ENCODE results near the gene C1QTNF12. TPM values are rescaled to one million over a fixed set of nuclear protein-coding genes. Genes with fewer than 3 reads are reported as not detected.

Gene C1QTNF12
- total and polyA plus RNA-seq, 2 experiments from 2014 or later: 2.1 to 3.1 TPM

- Histone ChIP-seq H3K9me3 (ENCODE audit: low read depth) (no peaks in the 10 kb centered on the region), H3K4me1 (ENCODE audit: insufficient read depth) (no peaks in the 10 kb centered on the region), H3F3A (ENCODE audit: insufficient read depth) (no peaks in the 10 kb centered on the region), H3K4me2 (ENCODE audit: unreplicated experiment) (no peak overlapping the region), H4K20me1 (ENCODE audit: insufficient read depth) (no peaks in the 10 kb centered on the region), H2AFZ (no peak overlapping the region), H3K9ac (no peak overlapping the region), H3K27me3 (replicated peaks; ENCODE audit: insufficient read depth) (no peaks in the 10 kb centered on the region), H3K79me2 (ENCODE audit: insufficient read depth) (no peaks in the 10 kb centered on the region), H3K4me3 (no peak overlapping the region), H3K36me3 (ENCODE audit: low read depth) (peaks cover 5% of the 10 kb centered on the region; the same call in 1 of the 2 replicates), H3K9me2 (ENCODE audit: insufficient read depth) (no peaks in the 10 kb centered on the region), H3K27ac (no peak overlapping the region)
- no peak for DNase-seq
- TF ChIP-seq EZH2phosphoT487 (IDR thresholded peaks at IDR 0.05; ENCODE audit: insufficient read depth, low read depth) (no peak), EZH2 (IDR thresholded peaks at IDR 0.05; ENCODE audit: insufficient read depth, poor library complexity, severe bottlenecking) (no peak)
- in situ Hi-C loops (cut with MboI): no loop called here
- WGBS, 2 experiments (ENCODE audit: low coverage in 1 of 2, low lambda C conversion rate in 2 of 2, missing lambda C conversion rate in 2 of 2): 94 to 96% methylated on average over 39 to 74 of the region's 74 CpGs
Observed at GRCh38 chr1:1216770-1217620, 29.5 kb downstream of the C1QTNF12 start.

DNA sequence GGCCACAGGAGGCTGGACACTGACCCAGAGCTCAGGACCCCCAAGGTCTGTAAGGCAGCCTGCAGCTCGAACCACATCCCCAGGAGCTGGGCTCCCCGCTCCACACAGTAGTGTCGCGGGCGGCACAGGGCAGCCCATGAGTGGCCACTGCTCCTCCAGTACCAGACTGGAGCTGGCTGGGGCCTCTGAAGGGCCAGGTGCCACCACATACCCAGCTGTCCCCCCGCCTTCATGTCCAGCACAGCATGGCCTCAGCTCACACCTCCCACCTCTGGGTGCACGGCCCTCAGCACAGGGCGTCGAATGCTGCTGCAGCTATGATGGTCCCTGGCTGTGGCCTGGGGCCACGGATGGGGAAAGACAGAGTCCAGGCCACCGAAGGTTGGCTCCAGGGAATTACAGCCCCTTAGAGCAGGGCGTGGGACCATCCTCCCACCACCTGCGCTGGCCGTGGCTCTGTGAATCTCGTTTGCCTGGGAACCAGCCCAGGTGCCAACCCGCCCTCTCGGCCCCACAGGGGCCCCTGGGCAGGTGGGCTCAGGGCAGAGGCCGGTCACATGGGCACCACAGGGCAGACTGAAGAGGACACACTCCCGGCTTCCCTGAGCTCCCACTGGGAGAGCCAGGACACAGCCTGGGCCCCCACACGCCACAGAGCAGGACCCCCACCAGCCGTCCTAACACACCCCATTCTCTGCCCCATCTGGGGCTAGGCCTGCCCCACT lies 30.5 kb downstream of the C1QTNF12 start:
- no peaks in the 10 kb centered on the region for H4K20me1 ChIP-seq (ENCODE audit: insufficient read depth)
- H3K36me3 ChIP-seq (ENCODE audit: low read depth): peaks cover 5% of the 10 kb centered on the region; the same call in 1 of the 2 replicates
- 86 to 88% methylated on average over 21 of the region's 21 CpGs for WGBS, 2 experiments (ENCODE audit: low coverage in 1 of 2, low lambda C conversion rate in 2 of 2, missing lambda C conversion rate in 2 of 2)
- in situ Hi-C loops (cut with MboI): no loop called here
- no peak for DNase-seq
- H3K4me3 ChIP-seq: no peak overlapping the region
- no peak overlapping the region for H3K9ac ChIP-seq
- no peak overlapping the region for H3K4me2 ChIP-seq (ENCODE audit: unreplicated experiment)
- no peaks in the 10 kb centered on the region for H3K4me1 ChIP-seq (ENCODE audit: insufficient read depth)
- no peaks in the 10 kb centered on the region for H3F3A ChIP-seq (ENCODE audit: insufficient read depth)
- H3K79me2 ChIP-seq (ENCODE audit: insufficient read depth): no peaks in the 10 kb centered on the region
- no peaks in the 10 kb centered on the region for H3K9me3 ChIP-seq (ENCODE audit: low read depth)
- H3K9me2 ChIP-seq (ENCODE audit: insufficient read depth): no peaks in the 10 kb centered on the region
- TF ChIP-seq EZH2phosphoT487 (IDR thresholded peaks at IDR 0.05; ENCODE audit: insufficient read depth, low read depth) (no peak), EZH2 (IDR thresholded peaks at IDR 0.05; ENCODE audit: insufficient read depth, poor library complexity, severe bottlenecking) (no peak)
- H3K27ac ChIP-seq: no peak overlapping the region
- H3K27me3 ChIP-seq (replicated peaks; ENCODE audit: insufficient read depth): no peaks in the 10 kb centered on the region
- no peak overlapping the region for H2AFZ ChIP-seq

GRCh38 chr1:1215080-1215676 lies 31.3 kb downstream of the C1QTNF12 start:
- H3F3A ChIP-seq (ENCODE audit: insufficient read depth): no peaks in the 10 kb centered on the region
- H3K79me2 ChIP-seq (ENCODE audit: insufficient read depth): no peaks in the 10 kb centered on the region
- DNase-seq: no peak
- TF ChIP-seq EZH2phosphoT487 (IDR thresholded peaks at IDR 0.05; ENCODE audit: insufficient read depth, low read depth) (no peak), EZH2 (IDR thresholded peaks at IDR 0.05; ENCODE audit: insufficient read depth, poor library complexity, severe bottlenecking) (no peak)
- no peaks in the 10 kb centered on the region for H4K20me1 ChIP-seq (ENCODE audit: insufficient read depth)
- H3K9me2 ChIP-seq (ENCODE audit: insufficient read depth): no peaks in the 10 kb centered on the region
- in situ Hi-C loops (cut with MboI): no loop called here
- H3K9ac ChIP-seq: no peak overlapping the region
- H2AFZ ChIP-seq: no peak overlapping the region
- H3K4me1 ChIP-seq (ENCODE audit: insufficient read depth): no peaks in the 10 kb centered on the region
- no peaks in the 10 kb centered on the region for H3K9me3 ChIP-seq (ENCODE audit: low read depth)
- WGBS, 2 experiments (ENCODE audit: low coverage in 1 of 2, low lambda C conversion rate in 2 of 2, missing lambda C conversion rate in 2 of 2): 67 to 72% methylated on average over 10 to 11 of the region's 11 CpGs
- no peak overlapping the region for H3K27ac ChIP-seq
- H3K4me3 ChIP-seq: no peak overlapping the region
- no peaks in the 10 kb centered on the region for H3K27me3 ChIP-seq (replicated peaks; ENCODE audit: insufficient read depth)
- H3K36me3 ChIP-seq (ENCODE audit: low read depth): peaks cover 5% of the 10 kb centered on the region; the same call in 1 of the 2 replicates
- no peak overlapping the region for H3K4me2 ChIP-seq (ENCODE audit: unreplicated experiment)

Data from GM23248 (cell line).